ENCODE measurements around the gene PTPRC.

GRCh38 chr1:198761859-198762616, 123.2 kb downstream of the PTPRC start:
- no peak for TF ChIP-seq CTCF (conservative IDR thresholded peaks at IDR 0.05; ENCODE audit: low read length)
- no peak for TF ChIP-seq EZH2phosphoT487 (IDR thresholded peaks at IDR 0.05; ENCODE audit: borderline replicate concordance, low read depth, low read length)

Data from OCI-LY7 (cell line).